ENCODE data around the gene PPIF.

Gene PPIF

DNA sequence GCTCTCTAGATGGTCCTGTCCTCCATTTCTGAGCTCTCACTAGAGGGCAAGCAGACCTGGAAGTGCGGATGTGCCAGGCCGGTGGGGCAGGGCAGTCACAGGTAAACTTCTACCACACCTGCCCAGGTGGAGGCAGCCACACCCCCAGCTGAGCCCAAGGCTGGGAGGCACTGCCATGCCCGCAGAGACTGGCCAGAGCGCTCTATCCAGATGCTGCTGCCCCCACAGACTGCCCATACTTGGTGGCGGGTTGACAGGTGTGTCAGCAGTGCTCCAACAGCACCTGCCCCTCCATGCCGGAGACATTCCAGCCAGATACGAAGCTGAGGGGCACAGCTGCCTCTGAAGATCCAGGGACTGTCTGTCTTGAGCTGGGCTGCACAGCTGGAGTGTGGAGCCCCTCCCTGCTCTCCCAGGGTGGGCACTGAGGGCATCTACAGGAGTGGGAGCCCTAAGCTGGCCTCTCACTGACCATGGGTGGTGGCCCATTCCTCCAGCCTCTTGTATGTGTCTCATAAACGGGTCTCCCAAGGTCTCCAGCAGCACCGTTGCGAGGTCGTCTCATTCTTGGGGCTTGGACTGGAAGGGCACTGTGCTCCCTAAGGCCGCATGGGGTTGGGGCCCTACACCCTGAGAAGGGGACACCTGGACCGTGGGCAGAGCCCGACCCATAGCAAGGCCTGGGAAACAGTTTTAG, 38.2 kb upstream of the PPIF start:
- Histone ChIP-seq H2AFZ (ENCODE audit: low read depth, low read length) (no peak overlapping the region), H3K4me3 (ENCODE audit: low read length) (no peak overlapping the region), H3K36me3 (ENCODE audit: insufficient read depth, low read length) (peaks cover 97% of the 10 kb centered on the region), H3K4me1 (ENCODE audit: insufficient read depth, low read length) (no peaks in the 10 kb centered on the region), H3K9me3 (ENCODE audit: low read length) (no peaks in the 10 kb centered on the region), H3K27me3 (ENCODE audit: insufficient read depth, low read length) (no peaks in the 10 kb centered on the region)

DNA sequence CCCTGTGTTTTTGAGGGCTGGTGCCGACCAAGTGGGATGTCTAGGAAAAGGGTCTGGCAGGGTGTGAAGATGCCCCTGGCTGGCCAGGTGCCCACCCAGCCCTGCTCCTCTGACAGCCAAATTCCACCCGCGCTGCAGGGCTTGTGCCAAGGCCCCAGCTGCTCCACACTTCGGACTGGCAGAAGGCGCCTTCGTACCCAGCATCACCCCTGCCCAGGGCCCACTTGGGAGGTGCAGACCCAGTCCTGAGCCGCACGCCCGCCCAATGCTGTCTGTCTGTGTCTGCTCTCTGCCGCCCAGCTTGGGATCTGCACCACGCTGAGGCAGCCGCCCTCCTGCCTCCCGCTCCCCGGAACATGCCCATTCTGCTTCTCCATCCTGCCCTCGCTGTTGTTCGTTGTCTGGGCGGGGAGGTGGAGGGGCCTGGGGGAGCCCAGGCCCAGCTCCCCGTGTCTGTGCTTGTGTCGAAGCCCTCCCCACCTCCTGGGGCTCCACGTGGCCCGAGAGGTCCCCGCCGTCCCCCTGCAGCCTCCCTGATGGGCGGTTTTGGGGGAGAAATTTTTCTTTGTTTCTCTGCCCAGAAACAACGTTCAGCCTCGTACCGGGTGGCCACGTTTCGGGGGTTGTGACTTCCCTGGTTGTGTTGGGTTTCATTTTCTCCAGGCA, 36.9 kb upstream of the PPIF start:
- H2AFZ ChIP-seq (ENCODE audit: low read depth, low read length) = no peak overlapping the region
- H3K4me1 ChIP-seq (ENCODE audit: insufficient read depth, low read length) = no peaks in the 10 kb centered on the region
- no peak overlapping the region for H3K4me3 ChIP-seq (ENCODE audit: low read length)
- H3K9me3 ChIP-seq (ENCODE audit: low read length) = no peaks in the 10 kb centered on the region
- peaks cover 92% of the 10 kb centered on the region for H3K36me3 ChIP-seq (ENCODE audit: insufficient read depth, low read length)
- H3K27me3 ChIP-seq (ENCODE audit: insufficient read depth, low read length) = no peaks in the 10 kb centered on the region

DNA sequence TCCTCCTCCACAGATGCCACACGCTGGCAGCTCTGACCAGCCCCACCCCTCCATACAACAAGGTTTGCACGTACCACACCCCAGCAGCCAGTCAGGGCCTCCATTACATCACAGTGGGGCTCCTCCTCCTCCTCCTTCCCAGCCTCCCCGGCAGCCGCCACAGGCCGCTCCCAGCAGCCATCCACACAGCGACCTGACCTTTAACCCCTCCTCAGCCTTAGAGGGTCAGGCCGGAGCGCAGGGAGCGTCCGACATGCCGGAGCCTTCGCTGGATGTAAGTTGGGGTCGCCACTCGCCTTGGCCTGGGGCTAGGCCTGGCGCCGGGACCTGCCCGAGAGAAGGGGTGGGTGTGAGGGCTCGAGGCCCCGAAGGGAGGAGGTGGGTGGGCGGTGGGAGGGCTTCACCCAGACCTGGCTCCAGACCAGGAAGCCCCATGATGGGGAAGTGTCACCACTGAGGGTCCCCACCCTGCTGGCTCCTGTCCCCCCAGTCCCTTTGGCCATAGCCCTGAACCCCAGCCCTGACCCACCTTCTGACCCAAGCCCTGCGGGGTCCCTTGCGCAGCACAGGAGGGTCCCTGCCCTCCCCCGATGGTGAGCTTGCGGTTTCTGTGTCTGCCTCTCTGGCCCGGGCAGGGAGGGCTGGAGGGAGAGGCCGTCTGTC, 36.2 kb upstream of the PPIF start:
- H3K27me3 ChIP-seq (ENCODE audit: insufficient read depth, low read length) = no peaks in the 10 kb centered on the region
- H3K9me3 ChIP-seq (ENCODE audit: low read length) = no peaks in the 10 kb centered on the region
- no peaks in the 10 kb centered on the region for H3K4me1 ChIP-seq (ENCODE audit: insufficient read depth, low read length)
- H3K4me3 ChIP-seq (ENCODE audit: low read length) = no peak overlapping the region
- peaks cover 85% of the 10 kb centered on the region for H3K36me3 ChIP-seq (ENCODE audit: insufficient read depth, low read length)
- H2AFZ ChIP-seq (ENCODE audit: low read depth, low read length) = no peak overlapping the region

DNA sequence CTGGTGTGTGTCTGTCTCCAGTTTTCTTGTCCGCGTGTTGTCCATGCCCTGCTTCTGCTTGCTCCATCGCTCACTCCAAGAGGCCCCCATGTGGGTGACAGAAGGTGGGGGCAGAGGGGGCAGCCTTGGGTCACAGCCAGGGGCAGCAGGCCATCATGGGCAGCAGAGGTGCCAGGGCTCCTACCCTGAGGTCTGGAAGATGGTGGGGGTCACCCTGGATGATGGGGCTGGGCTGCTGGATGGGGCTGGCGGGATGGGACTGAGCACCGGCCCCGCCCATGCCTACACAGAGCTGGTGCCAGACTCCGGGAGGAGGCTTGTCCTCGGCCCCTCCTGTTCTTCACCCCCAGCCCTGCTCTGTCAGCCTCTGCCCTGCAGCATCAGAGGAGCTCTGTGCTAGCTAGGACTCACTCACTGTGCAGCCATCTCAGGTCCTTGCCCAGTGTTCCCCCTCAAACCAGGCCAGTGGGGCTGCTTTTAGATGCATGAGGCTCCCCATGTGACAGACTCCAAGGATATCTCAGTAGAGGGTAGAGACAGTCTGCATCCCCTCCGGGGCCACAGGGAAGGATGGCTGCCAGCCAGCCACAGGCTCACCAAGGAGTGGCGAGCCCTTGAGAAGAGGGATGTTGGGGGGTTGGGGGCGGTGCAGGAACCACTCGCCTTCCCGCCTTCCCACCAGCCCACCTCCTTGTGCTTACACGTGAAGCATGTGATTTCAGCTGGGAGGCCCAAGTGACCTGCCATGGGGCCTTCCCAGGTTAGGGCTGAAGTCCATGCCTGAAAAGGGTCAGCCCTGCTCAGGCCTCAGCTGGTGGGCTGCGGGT, 35.5 kb upstream of the PPIF start:
- no peak overlapping the region for H2AFZ ChIP-seq (ENCODE audit: low read depth, low read length)
- H3K27me3 ChIP-seq (ENCODE audit: insufficient read depth, low read length) = no peaks in the 10 kb centered on the region
- peaks cover 78% of the 10 kb centered on the region for H3K36me3 ChIP-seq (ENCODE audit: insufficient read depth, low read length)
- peaks cover 3% of the 10 kb centered on the region for H3K4me1 ChIP-seq (ENCODE audit: insufficient read depth, low read length)
- no peaks in the 10 kb centered on the region for H3K9me3 ChIP-seq (ENCODE audit: low read length)
- no peak overlapping the region for H3K4me3 ChIP-seq (ENCODE audit: low read length)

DNA sequence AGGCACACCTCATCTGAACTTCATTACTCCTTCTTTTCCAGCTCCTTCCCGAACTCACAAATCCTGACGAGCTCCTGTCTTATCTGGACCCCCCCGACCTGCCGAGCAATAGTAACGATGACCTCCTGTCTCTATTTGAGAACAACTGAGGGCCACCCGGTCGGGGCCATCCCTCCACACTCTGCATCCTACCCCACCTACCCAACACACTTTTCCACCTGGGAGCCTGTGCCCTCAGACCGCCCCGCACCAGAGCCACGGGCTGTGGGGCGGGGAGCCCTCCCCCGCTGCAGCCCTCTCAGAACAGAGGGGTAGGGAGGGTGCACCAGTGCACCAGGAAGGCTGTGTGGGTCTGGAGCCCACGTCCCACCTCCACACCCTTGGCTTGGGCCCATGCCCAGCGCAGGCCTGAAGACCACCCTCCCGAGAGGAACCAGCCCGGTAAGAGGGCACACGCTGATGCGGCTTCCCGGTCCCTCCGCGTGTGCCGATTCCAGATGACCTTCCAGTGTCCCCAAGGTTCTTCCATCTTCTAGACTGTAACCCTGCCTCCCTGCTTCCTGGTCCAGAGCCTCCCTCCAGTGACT, 34.6 kb upstream of the PPIF start:
- Histone ChIP-seq H2AFZ (ENCODE audit: low read depth, low read length) (no peak overlapping the region), H3K36me3 (ENCODE audit: insufficient read depth, low read length) (peaks cover 69% of the 10 kb centered on the region), H3K4me3 (ENCODE audit: low read length) (no peak overlapping the region), H3K4me1 (ENCODE audit: insufficient read depth, low read length) (peaks cover 12% of the 10 kb centered on the region), H3K9me3 (ENCODE audit: low read length) (no peaks in the 10 kb centered on the region), H3K27me3 (ENCODE audit: insufficient read depth, low read length) (no peaks in the 10 kb centered on the region)

DNA sequence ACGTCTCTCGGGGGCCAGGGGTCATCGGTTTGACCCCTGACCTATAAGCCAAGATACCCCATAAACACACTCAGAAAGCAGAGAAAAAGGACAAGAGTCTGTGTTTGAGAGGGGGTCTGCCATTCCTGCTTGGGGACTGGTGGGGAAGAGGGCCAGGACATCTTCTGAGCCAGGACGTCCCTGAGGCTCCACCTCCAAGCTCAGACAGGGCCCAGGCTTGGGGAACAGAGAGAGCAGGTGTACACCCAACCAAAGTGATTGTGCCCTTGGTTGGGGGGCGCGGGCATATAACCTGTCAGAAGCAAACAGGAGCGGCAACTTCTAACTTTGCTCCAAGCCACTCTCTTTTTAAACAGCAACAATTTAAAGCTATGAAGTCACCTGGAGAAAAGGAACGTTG, 33.9 kb upstream of the PPIF start:
- Histone ChIP-seq H3K4me1 (ENCODE audit: insufficient read depth, low read length) (peaks cover 18% of the 10 kb centered on the region), H3K9me3 (ENCODE audit: low read length) (no peaks in the 10 kb centered on the region), H3K27me3 (ENCODE audit: insufficient read depth, low read length) (no peaks in the 10 kb centered on the region), H3K4me3 (ENCODE audit: low read length) (no peak overlapping the region), H3K36me3 (ENCODE audit: insufficient read depth, low read length) (peaks cover 62% of the 10 kb centered on the region), H2AFZ (ENCODE audit: low read depth, low read length) (no peak overlapping the region)

DNA sequence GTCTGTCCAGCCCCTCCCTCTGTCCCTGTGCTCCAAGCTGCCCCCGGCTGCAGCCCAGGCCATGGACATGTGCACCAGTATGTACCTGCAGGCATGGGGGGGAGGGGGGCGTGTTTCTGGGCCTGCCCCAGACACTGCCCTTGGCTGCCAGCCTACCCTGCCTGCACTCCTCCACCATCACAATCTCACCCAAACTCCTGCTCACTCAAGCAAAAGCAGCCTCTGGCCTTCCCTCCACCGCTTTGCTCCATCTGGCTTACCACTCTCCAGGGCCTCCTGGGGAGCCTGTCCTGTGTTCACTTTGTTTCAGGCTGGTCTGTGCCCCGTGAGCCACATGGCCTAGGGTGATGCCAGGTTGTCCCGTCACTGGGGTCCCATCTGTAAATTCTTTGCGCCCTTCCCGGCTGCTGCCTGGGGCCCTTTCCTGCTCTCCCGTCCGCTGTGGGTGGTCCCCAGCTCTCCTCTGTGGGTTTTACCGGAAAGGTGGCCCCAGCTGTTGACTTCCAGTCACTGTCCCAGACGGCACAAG, 33.3 kb upstream of the PPIF start:
- Histone ChIP-seq H3K36me3 (ENCODE audit: insufficient read depth, low read length) (peaks cover 56% of the 10 kb centered on the region), H3K27me3 (ENCODE audit: insufficient read depth, low read length) (no peaks in the 10 kb centered on the region), H2AFZ (ENCODE audit: low read depth, low read length) (no peak overlapping the region), H3K4me1 (ENCODE audit: insufficient read depth, low read length) (peaks cover 18% of the 10 kb centered on the region), H3K9me3 (ENCODE audit: low read length) (no peaks in the 10 kb centered on the region), H3K4me3 (ENCODE audit: low read length) (no peak overlapping the region)

DNA sequence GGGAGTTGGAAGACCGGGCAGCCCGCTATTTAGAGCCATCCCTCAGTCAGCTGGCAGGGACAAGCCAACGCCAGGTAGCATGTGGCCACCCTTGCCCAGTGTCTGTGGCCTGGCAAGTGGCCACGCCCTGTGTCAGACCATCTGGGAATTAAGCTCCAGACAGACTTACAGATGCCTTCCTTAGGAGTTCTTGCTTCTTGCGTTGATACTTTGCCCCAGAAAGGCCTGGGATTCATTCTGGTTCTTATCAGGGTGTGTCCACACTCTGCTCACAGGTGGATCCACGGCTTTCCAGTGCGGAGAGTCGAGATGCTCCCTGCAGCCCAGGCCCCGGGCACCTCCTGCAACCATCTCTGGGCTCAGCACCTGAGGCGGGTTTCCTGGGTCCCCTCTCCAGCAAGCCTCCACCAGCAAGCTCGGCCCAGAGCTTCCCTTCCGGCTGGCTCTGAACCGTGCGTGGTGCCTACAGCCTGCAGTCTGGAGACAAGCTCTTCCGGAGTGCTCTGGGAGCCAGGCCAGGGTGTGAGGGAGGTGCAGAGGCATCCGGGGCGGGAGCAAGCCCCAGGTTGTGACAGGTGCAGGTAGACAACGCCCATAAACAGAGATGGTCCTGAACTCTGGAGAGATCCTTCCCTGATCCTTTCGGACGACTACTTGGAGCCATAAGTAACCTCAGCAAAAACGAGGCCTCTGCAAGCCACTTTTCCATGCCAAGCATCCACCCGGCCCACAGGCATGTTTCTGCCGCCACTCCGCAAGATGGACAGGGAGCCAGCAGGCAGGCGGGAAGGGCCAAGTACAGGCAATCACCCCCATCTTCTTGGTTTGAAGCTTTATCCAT, 32.3 kb upstream of the PPIF start:
- H3K9me3 ChIP-seq (ENCODE audit: low read length) = no peaks in the 10 kb centered on the region
- no peak overlapping the region for H3K4me3 ChIP-seq (ENCODE audit: low read length)
- no peak overlapping the region for H2AFZ ChIP-seq (ENCODE audit: low read depth, low read length)
- peaks cover 46% of the 10 kb centered on the region for H3K36me3 ChIP-seq (ENCODE audit: insufficient read depth, low read length)
- H3K27me3 ChIP-seq (ENCODE audit: insufficient read depth, low read length) = no peaks in the 10 kb centered on the region
- peaks cover 18% of the 10 kb centered on the region for H3K4me1 ChIP-seq (ENCODE audit: insufficient read depth, low read length)

DNA sequence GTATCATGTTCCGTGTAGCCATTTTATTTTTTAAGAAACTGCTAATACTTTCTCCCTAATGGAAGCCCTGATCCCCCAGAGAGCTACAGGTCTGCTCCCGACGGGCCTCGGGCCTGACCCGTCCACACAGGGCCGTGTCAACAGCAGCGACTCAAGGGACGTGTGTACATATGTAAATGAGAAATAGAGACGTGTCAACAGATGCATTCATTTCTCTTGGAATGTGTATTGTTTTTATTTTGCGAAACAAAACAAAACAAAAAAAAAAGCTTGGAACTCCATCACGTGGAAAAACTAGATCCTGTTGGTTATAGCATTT, 31.7 kb upstream of the PPIF start:
- Histone ChIP-seq H3K36me3 (ENCODE audit: insufficient read depth, low read length) (peaks cover 41% of the 10 kb centered on the region), H3K9me3 (ENCODE audit: low read length) (no peaks in the 10 kb centered on the region), H3K27me3 (ENCODE audit: insufficient read depth, low read length) (no peaks in the 10 kb centered on the region), H3K4me1 (ENCODE audit: insufficient read depth, low read length) (peaks cover 18% of the 10 kb centered on the region), H3K4me3 (ENCODE audit: low read length) (no peak overlapping the region), H2AFZ (ENCODE audit: low read depth, low read length) (no peak overlapping the region)

DNA sequence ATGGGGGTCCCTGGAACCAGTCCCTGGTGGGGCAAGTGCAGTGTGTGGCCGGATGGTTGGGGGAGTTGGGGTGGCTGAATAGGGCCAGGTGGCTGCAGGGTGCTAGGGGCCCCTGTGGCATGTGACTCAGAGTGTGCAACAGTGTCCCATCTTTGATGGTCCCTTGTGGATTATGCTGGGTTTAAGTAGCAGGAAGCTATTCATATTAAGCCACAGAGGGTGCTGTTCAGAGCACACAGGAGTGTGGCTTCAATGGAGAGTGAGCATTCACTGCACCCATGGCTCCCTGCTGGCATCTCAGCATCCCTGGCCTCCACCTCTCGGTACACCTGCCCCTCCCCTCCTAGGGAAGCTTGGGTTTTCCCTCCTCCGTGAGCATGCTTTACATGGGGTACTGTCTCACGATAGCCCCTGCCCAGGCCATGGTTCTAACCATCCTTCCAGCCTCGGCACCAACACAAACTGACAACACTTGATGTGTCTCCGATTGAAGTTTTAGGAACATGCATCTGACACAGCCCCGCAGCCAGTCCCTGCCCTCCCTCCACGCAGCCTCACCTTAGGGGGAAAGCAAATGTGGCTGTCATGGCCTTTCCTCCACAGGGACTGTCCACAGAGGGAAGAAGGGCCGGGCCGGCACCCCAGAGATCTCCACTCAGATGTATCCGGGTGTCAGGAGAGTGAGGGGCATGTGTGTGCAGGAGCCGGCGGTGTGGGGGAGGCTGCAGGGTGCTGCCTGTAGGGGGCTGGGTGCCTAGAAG, 30.4 kb upstream of the PPIF start:
- Histone ChIP-seq H2AFZ (ENCODE audit: low read depth, low read length) (no peak overlapping the region), H3K4me1 (ENCODE audit: insufficient read depth, low read length) (peaks cover 18% of the 10 kb centered on the region), H3K36me3 (ENCODE audit: insufficient read depth, low read length) (peaks cover 30% of the 10 kb centered on the region), H3K27me3 (ENCODE audit: insufficient read depth, low read length) (no peaks in the 10 kb centered on the region), H3K9me3 (ENCODE audit: low read length) (no peaks in the 10 kb centered on the region), H3K4me3 (ENCODE audit: low read length) (no peak overlapping the region)

DNA sequence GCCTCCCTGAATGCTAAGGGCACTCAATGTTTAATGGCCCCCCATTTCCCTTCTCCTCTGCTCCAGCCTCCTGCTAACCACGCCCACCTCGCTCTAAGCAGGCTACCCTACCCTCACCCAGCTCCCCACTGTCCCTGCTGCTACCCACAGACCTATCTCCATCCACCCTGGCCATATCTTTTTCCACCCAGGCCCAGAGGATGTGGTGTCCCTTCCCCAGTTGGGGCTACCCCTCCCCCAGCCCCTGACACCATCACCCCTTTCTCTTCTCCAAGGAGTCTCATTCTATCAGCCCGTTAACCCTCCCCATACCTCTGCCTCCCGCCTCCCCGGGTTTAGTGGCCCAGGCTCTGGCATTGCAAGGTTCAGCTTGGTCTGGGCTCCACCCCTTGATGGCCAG, 28.9 kb upstream of the PPIF start:
- Histone ChIP-seq H3K9me3 (ENCODE audit: low read length) (no peaks in the 10 kb centered on the region), H3K4me1 (ENCODE audit: insufficient read depth, low read length) (peaks cover 18% of the 10 kb centered on the region), H2AFZ (ENCODE audit: low read depth, low read length) (no peak overlapping the region), H3K27me3 (ENCODE audit: insufficient read depth, low read length) (no peaks in the 10 kb centered on the region), H3K4me3 (ENCODE audit: low read length) (no peak overlapping the region), H3K36me3 (ENCODE audit: insufficient read depth, low read length) (peaks cover 15% of the 10 kb centered on the region)
